AG09319 (cell line): ENCODE results near the gene CCDC102B.

ENCODE experiments used
- DNase-seq: peaks from one replicate; pipeline ENCODE4 v3.0.0-alpha.2; 2010; ENCODE audit warnings: low read depth; ENCODE audit errors: extremely low read depth
- TF ChIP-seq, protein P1 (sequence below): IDR thresholded peaks from 2 replicates; pipeline ENCODE4 v1.5.1; 2011; ENCODE audit warnings: low read depth, mild to moderate bottlenecking, inconsistent platforms, low read length, moderate library complexity

CCDC102B gene

DNA sequence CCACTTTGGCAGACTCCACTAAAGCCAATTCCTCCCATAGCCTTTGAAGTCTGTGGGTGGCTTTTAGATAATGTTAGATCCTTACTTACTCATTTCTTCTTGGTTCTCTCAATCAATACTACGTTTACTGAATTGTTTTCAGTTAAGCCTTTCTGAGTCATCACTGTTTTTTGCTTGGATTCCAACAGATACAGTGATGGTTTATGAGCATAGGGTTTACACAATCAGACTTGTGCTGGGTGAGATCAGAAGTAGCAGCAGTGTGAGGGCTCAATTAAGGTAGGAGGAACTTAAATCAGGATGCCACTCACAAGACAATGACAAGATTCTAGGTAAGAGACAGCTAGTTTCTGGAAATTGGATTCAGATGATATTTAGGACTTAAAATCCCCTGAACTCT, 305.1 kb downstream of the CCDC102B start:
- DNase-seq = no peak
- TF ChIP-seq, protein P1, sequence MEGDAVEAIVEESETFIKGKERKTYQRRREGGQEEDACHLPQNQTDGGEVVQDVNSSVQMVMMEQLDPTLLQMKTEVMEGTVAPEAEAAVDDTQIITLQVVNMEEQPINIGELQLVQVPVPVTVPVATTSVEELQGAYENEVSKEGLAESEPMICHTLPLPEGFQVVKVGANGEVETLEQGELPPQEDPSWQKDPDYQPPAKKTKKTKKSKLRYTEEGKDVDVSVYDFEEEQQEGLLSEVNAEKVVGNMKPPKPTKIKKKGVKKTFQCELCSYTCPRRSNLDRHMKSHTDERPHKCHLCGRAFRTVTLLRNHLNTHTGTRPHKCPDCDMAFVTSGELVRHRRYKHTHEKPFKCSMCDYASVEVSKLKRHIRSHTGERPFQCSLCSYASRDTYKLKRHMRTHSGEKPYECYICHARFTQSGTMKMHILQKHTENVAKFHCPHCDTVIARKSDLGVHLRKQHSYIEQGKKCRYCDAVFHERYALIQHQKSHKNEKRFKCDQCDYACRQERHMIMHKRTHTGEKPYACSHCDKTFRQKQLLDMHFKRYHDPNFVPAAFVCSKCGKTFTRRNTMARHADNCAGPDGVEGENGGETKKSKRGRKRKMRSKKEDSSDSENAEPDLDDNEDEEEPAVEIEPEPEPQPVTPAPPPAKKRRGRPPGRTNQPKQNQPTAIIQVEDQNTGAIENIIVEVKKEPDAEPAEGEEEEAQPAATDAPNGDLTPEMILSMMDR = no peak
